GM21360 (cell line): ENCODE data around the gene MCUB.
A peak's percentile ranks its signal among the peaks of the same experiment; 100 is the strongest.

Source experiments
- ATAC-seq: cut with Tn5 transposase; IDR thresholded peaks from one replicate; pipeline ENCODE4 v1.9.1; 2021; ENCODE audit warnings: mild to moderate bottlenecking, moderate library complexity; ENCODE audit not compliant: unreplicated experiment

Gene MCUB

GRCh38 chr4:109723110-109723509 lies 163.1 kb downstream of the MCUB start:
- no peak for ATAC-seq

- ATAC-seq = no peak
Measured at GRCh38 chr4:109728385-109728784, 168.3 kb downstream of the MCUB start.

GRCh38 chr4:109729117-109729717 lies 169.2 kb downstream of the MCUB start:
- no peak for ATAC-seq

- peak; percentile 78 for ATAC-seq
Measured at GRCh38 chr4:109729718-109730618, 169.9 kb downstream of the MCUB start, which contains the start of gene PLA2G12A. Gene PLA2G12A (minus strand): TSS chr4:109730070. CDS start chr4:109729809, 261 bp downstream.

GRCh38 chr4:109730619-109731545 lies 170.8 kb downstream of the MCUB start:
- ATAC-seq = no peak

GRCh38 chr4:109733728-109734127 lies 173.7 kb downstream of the MCUB start:
- ATAC-seq = no peak

- ATAC-seq = no peak
Measured at GRCh38 chr4:109735566-109736365, 175.7 kb downstream of the MCUB start.
